Lower leg skin (tissue), 3 donors: ENCODE measurements around the gene DGKA.

Source experiments
- POLR2A ChIP-seq, 2 donors: fragments of 450-650 bp; IDR thresholded peaks; one replicate each; pipeline ENCODE4 v1.6.1; 2016 to 2017; ENCODE audit warnings: antibody characterized with exemption in 2 of 2, mild to moderate bottlenecking in 1 of 2, moderate library complexity in 1 of 2
- TF ChIP-seq, protein P1 (sequence below), 3 donors: fragments of 450-650 bp; IDR thresholded peaks; one replicate each; pipeline ENCODE4 v1.5.1; 2016; ENCODE audit warnings: antibody characterized with exemption in 3 of 3, mild to moderate bottlenecking in 3 of 3, moderate library complexity in 2 of 3

DNA sequence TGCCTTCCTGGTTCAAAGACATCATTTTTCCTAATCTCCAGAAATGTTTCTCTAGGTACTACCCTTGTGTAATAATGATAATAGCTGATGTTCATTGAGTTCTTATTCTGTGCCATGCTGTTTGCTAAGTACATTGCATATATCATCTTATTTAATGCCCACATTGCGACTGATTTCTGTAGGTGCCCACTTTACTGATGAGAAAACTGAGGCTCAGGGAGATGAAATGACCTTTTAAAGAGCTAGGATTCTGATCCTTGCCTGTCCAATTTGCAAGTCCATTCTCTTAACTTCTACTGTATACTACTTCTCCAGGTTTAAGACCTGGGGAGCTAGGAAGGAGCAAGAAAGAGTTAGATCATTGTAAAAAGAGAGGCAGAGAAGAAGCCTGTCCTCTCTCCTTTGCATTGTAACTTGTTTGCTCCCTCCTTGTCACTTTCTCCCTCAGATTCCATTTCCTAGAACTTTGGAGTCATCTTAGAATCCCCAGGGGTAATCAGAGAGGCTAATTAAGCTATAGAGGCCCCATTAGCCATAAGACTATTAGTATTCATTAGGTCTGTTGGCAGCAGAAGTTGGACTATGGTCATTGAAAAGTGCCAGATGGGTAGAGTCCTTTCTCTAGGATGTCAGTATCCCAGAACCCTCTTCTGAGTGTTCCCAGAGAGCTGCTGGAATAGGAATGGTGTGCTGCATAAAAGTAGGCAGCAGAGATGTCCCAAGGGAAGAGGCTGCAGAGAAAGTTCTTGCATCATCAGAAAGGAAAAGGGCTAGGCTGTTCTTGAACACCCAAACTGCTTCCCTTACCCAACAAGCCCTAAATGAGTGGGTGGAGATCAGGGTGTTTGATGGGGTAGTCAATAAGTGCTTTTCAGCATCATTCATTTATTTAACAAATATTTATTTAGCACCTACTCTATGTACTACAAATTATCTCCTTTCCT is 3.1 kb downstream of the DGKA start:
- TF ChIP-seq, protein P1, sequence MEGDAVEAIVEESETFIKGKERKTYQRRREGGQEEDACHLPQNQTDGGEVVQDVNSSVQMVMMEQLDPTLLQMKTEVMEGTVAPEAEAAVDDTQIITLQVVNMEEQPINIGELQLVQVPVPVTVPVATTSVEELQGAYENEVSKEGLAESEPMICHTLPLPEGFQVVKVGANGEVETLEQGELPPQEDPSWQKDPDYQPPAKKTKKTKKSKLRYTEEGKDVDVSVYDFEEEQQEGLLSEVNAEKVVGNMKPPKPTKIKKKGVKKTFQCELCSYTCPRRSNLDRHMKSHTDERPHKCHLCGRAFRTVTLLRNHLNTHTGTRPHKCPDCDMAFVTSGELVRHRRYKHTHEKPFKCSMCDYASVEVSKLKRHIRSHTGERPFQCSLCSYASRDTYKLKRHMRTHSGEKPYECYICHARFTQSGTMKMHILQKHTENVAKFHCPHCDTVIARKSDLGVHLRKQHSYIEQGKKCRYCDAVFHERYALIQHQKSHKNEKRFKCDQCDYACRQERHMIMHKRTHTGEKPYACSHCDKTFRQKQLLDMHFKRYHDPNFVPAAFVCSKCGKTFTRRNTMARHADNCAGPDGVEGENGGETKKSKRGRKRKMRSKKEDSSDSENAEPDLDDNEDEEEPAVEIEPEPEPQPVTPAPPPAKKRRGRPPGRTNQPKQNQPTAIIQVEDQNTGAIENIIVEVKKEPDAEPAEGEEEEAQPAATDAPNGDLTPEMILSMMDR (IDR thresholded peaks at IDR 0.05): no peak
- TF ChIP-seq POLR2A (IDR thresholded peaks at IDR 0.05): no peak
